Activated T-cell treated with anti-CD3 and anti-CD28 coated beads for 48 hours (primary cell): ENCODE data around the gene ACOT13.
"Not testable (repeated sequence)": the region's sequence is repeated elsewhere in the genome, so short reads cannot be mapped to it uniquely, and the experiment has no call there.

Source experiments
- DNase-seq: peaks from one replicate; pipeline ENCODE4 v3.0.0-alpha.2; 2020; ENCODE audit warnings: low read depth

Gene ACOT13

GRCh38 chr6:24731456-24732134 is 64.7 kb downstream of the ACOT13 start:
- DNase-seq: not testable (repeated sequence)

GRCh38 chr6:24734166-24734565 is 67.3 kb downstream of the ACOT13 start:
- no peak for DNase-seq

- DNase-seq: not testable (repeated sequence)
These were observed 67.8 kb downstream of the ACOT13 start for GRCh38 chr6:24734710-24735109.

GRCh38 chr6:24738741-24739140 is 71.9 kb downstream of the ACOT13 start:
- DNase-seq: no peak

GRCh38 chr6:24740861-24741260 is 74.0 kb downstream of the ACOT13 start:
- DNase-seq: no peak

- DNase-seq: no peak
These were observed 75.4 kb downstream of the ACOT13 start for GRCh38 chr6:24742216-24742738.

- no peak for DNase-seq
These were observed 76.5 kb downstream of the ACOT13 start for GRCh38 chr6:24743265-24743943.

- DNase-seq: no peak
These were observed 77.1 kb downstream of the ACOT13 start for GRCh38 chr6:24743944-24744335.

GRCh38 chr6:24744911-24745310 is 78.0 kb downstream of the ACOT13 start:
- DNase-seq: no peak

GRCh38 chr6:24749297-24749696 is 82.4 kb downstream of the ACOT13 start:
- DNase-seq: no peak

- DNase-seq: not testable (repeated sequence)
These were observed 84.0 kb downstream of the ACOT13 start for GRCh38 chr6:24750878-24751277.

GRCh38 chr6:24752503-24752902 is 85.6 kb downstream of the ACOT13 start:
- DNase-seq: no peak

- DNase-seq: no peak
These were observed 86.1 kb downstream of the ACOT13 start for GRCh38 chr6:24752917-24753492.

GRCh38 chr6:24753545-24753944 is 86.7 kb downstream of the ACOT13 start:
- no peak for DNase-seq

GRCh38 chr6:24754378-24754777 is 87.5 kb downstream of the ACOT13 start:
- not testable (repeated sequence) for DNase-seq
